ENCODE data around the gene SLC26A1. TPM values are rescaled to one million over a fixed set of nuclear protein-coding genes. Genes with fewer than 3 reads are reported as not detected.
A peak's percentile ranks its signal among the peaks of the same experiment; 100 is the strongest.

The SLC26A1 gene
- total and polyA plus RNA-seq, 2 of the 13 experiments (the other 11 are each of a cell fraction or from before 2014, with no cell fraction given), result 5.4 to 22.9 TPM

- no peak for TF ChIP-seq FOXP4 (CRISPR knock-in tag; IDR thresholded peaks at IDR 0.05)
- no peak for TF ChIP-seq HNRNPK (IDR thresholded peaks at IDR 0.05; ENCODE audit: low read depth, low read length, poor library complexity, severe bottlenecking)
- TF ChIP-seq, protein P1, sequence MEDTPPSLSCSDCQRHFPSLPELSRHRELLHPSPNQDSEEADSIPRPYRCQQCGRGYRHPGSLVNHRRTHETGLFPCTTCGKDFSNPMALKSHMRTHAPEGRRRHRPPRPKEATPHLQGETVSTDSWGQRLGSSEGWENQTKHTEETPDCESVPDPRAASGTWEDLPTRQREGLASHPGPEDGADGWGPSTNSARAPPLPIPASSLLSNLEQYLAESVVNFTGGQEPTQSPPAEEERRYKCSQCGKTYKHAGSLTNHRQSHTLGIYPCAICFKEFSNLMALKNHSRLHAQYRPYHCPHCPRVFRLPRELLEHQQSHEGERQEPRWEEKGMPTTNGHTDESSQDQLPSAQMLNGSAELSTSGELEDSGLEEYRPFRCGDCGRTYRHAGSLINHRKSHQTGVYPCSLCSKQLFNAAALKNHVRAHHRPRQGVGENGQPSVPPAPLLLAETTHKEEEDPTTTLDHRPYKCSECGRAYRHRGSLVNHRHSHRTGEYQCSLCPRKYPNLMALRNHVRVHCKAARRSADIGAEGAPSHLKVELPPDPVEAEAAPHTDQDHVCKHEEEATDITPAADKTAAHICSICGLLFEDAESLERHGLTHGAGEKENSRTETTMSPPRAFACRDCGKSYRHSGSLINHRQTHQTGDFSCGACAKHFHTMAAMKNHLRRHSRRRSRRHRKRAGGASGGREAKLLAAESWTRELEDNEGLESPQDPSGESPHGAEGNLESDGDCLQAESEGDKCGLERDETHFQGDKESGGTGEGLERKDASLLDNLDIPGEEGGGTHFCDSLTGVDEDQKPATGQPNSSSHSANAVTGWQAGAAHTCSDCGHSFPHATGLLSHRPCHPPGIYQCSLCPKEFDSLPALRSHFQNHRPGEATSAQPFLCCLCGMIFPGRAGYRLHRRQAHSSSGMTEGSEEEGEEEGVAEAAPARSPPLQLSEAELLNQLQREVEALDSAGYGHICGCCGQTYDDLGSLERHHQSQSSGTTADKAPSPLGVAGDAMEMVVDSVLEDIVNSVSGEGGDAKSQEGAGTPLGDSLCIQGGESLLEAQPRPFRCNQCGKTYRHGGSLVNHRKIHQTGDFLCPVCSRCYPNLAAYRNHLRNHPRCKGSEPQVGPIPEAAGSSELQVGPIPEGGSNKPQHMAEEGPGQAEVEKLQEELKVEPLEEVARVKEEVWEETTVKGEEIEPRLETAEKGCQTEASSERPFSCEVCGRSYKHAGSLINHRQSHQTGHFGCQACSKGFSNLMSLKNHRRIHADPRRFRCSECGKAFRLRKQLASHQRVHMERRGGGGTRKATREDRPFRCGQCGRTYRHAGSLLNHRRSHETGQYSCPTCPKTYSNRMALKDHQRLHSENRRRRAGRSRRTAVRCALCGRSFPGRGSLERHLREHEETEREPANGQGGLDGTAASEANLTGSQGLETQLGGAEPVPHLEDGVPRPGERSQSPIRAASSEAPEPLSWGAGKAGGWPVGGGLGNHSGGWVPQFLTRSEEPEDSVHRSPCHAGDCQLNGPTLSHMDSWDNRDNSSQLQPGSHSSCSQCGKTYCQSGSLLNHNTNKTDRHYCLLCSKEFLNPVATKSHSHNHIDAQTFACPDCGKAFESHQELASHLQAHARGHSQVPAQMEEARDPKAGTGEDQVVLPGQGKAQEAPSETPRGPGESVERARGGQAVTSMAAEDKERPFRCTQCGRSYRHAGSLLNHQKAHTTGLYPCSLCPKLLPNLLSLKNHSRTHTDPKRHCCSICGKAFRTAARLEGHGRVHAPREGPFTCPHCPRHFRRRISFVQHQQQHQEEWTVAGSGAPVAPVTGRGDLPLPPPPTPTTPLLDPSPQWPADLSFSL (CRISPR knock-in tag; IDR thresholded peaks at IDR 0.05), result no peak
- TF ChIP-seq, protein P2, sequence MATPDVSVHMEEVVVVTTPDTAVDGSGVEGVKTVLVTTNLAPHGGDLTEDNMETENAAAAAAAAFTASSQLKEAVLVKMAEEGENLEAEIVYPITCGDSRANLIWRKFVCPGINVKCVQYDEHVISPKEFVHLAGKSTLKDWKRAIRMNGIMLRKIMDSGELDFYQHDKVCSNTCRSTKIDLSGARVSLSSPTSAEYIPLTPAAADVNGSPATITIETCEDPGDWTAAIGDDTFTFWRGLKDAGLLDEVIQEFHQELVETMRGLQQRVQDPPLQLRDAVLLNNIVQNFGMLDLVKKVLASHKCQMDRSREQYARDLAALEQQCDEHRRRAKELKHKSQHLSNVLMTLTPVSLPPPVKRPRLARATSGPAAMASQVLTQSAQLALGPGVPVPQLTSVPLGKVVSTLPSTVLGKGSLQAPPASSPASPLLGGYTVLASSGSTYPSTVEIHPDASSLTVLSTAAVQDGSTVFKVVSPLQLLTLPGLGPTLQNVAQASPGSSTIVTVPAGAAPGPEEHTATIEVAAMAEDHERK (CRISPR knock-in tag; IDR thresholded peaks at IDR 0.05; ENCODE audit: low read depth), result no peak
- no peak for TF ChIP-seq MTF2 (CRISPR knock-in tag; IDR thresholded peaks at IDR 0.05; ENCODE audit: borderline replicate concordance)
- no peak for TF ChIP-seq ZNF501 (CRISPR knock-in tag; IDR thresholded peaks at IDR 0.05)
- TF ChIP-seq GLI4 (CRISPR knock-in tag; IDR thresholded peaks at IDR 0.05; ENCODE audit: borderline replicate concordance), result no peak
- TF ChIP-seq HES4 (CRISPR knock-in tag; IDR thresholded peaks at IDR 0.05; ENCODE audit: borderline replicate concordance), result no peak
- peak; percentile 59; the same call in 1 of the 2 replicates for TF ChIP-seq ZMAT3 (CRISPR knock-in tag; conservative IDR thresholded peaks at IDR 0.05)
- TF ChIP-seq DR1 (CRISPR knock-in tag; IDR thresholded peaks at IDR 0.05), result no peak
- TF ChIP-seq GATAD2A (CRISPR knock-in tag; IDR thresholded peaks at IDR 0.05), result no peak
- TF ChIP-seq, protein P3, sequence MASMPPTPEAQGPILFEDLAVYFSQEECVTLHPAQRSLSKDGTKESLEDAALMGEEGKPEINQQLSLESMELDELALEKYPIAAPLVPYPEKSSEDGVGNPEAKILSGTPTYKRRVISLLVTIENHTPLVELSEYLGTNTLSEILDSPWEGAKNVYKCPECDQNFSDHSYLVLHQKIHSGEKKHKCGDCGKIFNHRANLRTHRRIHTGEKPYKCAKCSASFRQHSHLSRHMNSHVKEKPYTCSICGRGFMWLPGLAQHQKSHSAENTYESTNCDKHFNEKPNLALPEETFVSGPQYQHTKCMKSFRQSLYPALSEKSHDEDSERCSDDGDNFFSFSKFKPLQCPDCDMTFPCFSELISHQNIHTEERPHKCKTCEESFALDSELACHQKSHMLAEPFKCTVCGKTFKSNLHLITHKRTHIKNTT (CRISPR knock-in tag; IDR thresholded peaks at IDR 0.05), result no peak
- TF ChIP-seq ETS1 (CRISPR knock-in tag; IDR thresholded peaks at IDR 0.05), result no peak
- no peak for TF ChIP-seq ZNF639 (CRISPR knock-in tag; conservative IDR thresholded peaks at IDR 0.05)
These were observed 15.8 kb upstream of the SLC26A1 start (continued) for GRCh38 chr4:1008840-1009541.

Data from HepG2 (cell line).